Measurements from ENCODE around the gene CEP68.

DNA sequence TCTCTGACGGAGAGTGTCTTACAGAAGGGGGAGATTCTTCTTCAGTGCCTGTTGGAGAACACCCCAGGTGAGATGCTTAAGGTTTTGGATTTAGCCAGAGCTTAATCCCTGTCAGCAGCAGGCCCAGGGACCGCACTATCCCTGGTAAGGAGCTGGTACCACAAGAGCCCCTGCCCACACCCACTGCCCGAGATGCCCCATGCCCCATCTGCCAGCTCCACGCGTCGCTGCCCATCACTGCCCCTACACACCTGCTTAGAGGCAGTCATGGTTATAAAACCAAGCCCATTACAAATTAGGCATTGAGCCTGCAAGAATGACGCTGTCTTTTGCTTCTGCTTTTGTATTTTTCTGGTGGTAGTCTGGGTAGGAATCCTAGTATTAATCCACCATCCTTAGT is 21.7 kb downstream of the CEP68 start:
- TF ChIP-seq, protein P1, sequence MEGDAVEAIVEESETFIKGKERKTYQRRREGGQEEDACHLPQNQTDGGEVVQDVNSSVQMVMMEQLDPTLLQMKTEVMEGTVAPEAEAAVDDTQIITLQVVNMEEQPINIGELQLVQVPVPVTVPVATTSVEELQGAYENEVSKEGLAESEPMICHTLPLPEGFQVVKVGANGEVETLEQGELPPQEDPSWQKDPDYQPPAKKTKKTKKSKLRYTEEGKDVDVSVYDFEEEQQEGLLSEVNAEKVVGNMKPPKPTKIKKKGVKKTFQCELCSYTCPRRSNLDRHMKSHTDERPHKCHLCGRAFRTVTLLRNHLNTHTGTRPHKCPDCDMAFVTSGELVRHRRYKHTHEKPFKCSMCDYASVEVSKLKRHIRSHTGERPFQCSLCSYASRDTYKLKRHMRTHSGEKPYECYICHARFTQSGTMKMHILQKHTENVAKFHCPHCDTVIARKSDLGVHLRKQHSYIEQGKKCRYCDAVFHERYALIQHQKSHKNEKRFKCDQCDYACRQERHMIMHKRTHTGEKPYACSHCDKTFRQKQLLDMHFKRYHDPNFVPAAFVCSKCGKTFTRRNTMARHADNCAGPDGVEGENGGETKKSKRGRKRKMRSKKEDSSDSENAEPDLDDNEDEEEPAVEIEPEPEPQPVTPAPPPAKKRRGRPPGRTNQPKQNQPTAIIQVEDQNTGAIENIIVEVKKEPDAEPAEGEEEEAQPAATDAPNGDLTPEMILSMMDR (conservative IDR thresholded peaks at IDR 0.05 in 1 of 2, IDR thresholded peaks at IDR 0.05 in 1 of 2; ENCODE audit: low read depth in 1 of 2, low read length in 2 of 2), result no peak
- TF ChIP-seq EZH2 (IDR thresholded peaks at IDR 0.05; ENCODE audit: low read length, missing control alignments), result no peak
